Suprapubic skin (tissue), 4 donors: ENCODE results near the gene WNT9B. TPM values are rescaled to one million over a fixed set of nuclear protein-coding genes. Genes with fewer than 3 reads are reported as not detected.
A peak's percentile ranks its signal among the peaks of the same experiment; 100 is the strongest.
"Not testable (repeated sequence)": the region's sequence is repeated elsewhere in the genome, so short reads cannot be mapped to it uniquely, and the experiment has no call there.

Source experiments
- DNase-seq, 2 donors: peaks; one replicate each; pipeline ENCODE4 v3.0.0-alpha.2; 2019; ENCODE audit warnings: low spot score in 2 of 2
- H3K27ac ChIP-seq: fragments of 200-600 bp; sonication (generic); one replicate; pipeline ENCODE4 v1.5.1; 2019
- H3K27me3 ChIP-seq: fragments of 200-600 bp; sonication (generic); one replicate; pipeline ENCODE4 v1.5.1; 2019
- H3K36me3 ChIP-seq: fragments of 200-600 bp; sonication (generic); one replicate; pipeline ENCODE4 v1.5.1; 2019
- H3K4me1 ChIP-seq: fragments of 200-600 bp; sonication (generic); one replicate; pipeline ENCODE4 v1.5.1; 2019
- H3K4me3 ChIP-seq: fragments of 200-600 bp; sonication (generic); one replicate; pipeline ENCODE4 v1.5.1; 2019; ENCODE audit warnings: mild to moderate bottlenecking
- H3K9me3 ChIP-seq: fragments of 200-600 bp; sonication (generic); one replicate; pipeline ENCODE4 v1.5.1; 2019
- CTCF ChIP-seq, 2 donors: fragments of 200-600 bp in 1 of 2; fragments of 450-650 bp in 1 of 2; sonication (generic) in 1 of 2; IDR thresholded peaks; one replicate each; pipeline ENCODE4 v1.5.1; 2016 to 2019; ENCODE audit warnings: antibody characterized with exemption in 2 of 2, mild to moderate bottlenecking in 1 of 2, moderate library complexity in 1 of 2
- EP300 ChIP-seq: sonication (generic); formaldehyde crosslinking; IDR thresholded peaks from one replicate; pipeline ENCODE4 v1.6.1; 2017; ENCODE audit warnings: antibody characterized with exemption
- POLR2A ChIP-seq, 2 donors: fragments of 450-650 bp; IDR thresholded peaks; one replicate each; pipeline ENCODE4 v1.6.1; 2017; ENCODE audit warnings: antibody characterized with exemption in 2 of 2, mild to moderate bottlenecking in 2 of 2, moderate library complexity in 2 of 2
- POLR2AphosphoS5 ChIP-seq, 3 donors: sonication (generic); formaldehyde crosslinking; IDR thresholded peaks; one replicate each; pipeline ENCODE4 v1.6.1; 2017; ENCODE audit warnings: antibody characterized with exemption in 3 of 3
- WGBS: methylation state at CpG from one replicate; pipeline ENCODE4 v1.1.5; 2018; 5-methylcytosine and 5-hydroxymethylcytosine counted together
- total RNA-seq, 4 donors: library from RNA; depleted of rRNA; stranded (reverse); fragments of >200 nt; gene quantifications; one replicate each; pipeline ENCODE4 v1.1.0, GENCODE V29; 2016

The WNT9B gene
- total RNA-seq, 4 donors from 2014 or later: 3.6 to 8.3 (median 4.5) TPM

DNA sequence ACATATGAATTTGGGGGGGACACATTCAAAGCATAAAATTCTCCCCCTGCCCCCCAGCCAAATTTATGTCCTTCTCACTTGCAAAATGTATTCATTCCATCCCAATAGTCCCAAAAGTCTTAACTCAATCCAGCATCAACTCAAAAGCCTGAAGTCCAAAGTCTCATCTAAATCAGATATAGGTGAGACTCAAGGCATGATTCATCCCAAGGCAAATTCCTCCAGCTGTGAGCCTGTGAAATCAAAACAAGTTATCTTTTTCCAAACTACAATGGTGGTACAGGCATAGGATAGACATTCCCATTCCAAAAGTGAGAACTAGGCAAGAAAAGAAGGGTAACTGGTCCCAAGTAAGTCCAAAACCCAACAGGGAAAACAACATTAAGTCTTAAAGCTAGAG lies 65.7 kb downstream of the WNT9B start:
- Histone ChIP-seq H3K9me3 (no peaks in the 10 kb centered on the region), H3K27ac (no peak overlapping the region), H3K4me1 (no peaks in the 10 kb centered on the region), H3K4me3 (no peak overlapping the region), H3K36me3 (no peaks in the 10 kb centered on the region), H3K27me3 (no peaks in the 10 kb centered on the region)
- TF ChIP-seq CTCF (IDR thresholded peaks at IDR 0.05): no peak
- TF ChIP-seq POLR2A (IDR thresholded peaks at IDR 0.05): no peak
- no peak for TF ChIP-seq EP300
- TF ChIP-seq POLR2AphosphoS5 (IDR thresholded peaks at IDR 0.05): no peak
- DNase-seq: no peak

DNA sequence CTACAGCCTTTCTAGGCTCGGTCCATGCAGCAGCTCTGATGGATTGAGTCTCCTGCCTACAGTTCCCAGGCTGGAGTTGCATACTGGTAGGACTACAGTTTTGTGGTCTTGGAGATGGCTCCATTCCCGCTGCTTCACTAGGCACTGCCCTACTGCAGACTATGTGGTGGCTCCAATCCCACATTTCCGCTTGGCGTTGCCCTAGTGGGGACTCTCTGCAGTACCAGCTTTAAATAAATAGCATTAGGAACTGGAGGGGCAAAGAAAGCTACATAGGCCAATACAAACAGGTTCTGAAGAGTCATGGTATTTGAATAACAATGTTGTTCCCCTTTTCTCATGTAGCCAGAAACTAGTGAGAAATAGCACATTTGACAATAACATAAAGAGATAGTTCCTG lies 66.1 kb downstream of the WNT9B start:
- H3K27ac ChIP-seq: no peak overlapping the region
- WGBS: 74% methylated on average over 4 of the region's 4 CpGs
- peaks cover 4% of the 10 kb centered on the region for H3K4me1 ChIP-seq
- no peak overlapping the region for H3K4me3 ChIP-seq
- TF ChIP-seq EP300 (no peak), POLR2AphosphoS5 (IDR thresholded peaks at IDR 0.05) (no peak), CTCF (IDR thresholded peaks at IDR 0.05) (no peak), POLR2A (IDR thresholded peaks at IDR 0.05) (no peak)
- no peaks in the 10 kb centered on the region for H3K27me3 ChIP-seq
- no peaks in the 10 kb centered on the region for H3K36me3 ChIP-seq
- peak in 1 of 2 donors; percentile 15 for DNase-seq
- H3K9me3 ChIP-seq: no peaks in the 10 kb centered on the region

GRCh38 chr17:46921962-46922361 lies 70.6 kb downstream of the WNT9B start:
- H3K9me3 ChIP-seq, DNase-seq, H3K27ac ChIP-seq, H3K27me3 ChIP-seq, H3K36me3 ChIP-seq: not testable (repeated sequence)
- H3K4me3 ChIP-seq: peak overlapping the region; percentile 84
- 86% methylated on average over 4 of the region's 4 CpGs for WGBS
- H3K4me1 ChIP-seq: peaks cover 41% of the 10 kb centered on the region

DNA sequence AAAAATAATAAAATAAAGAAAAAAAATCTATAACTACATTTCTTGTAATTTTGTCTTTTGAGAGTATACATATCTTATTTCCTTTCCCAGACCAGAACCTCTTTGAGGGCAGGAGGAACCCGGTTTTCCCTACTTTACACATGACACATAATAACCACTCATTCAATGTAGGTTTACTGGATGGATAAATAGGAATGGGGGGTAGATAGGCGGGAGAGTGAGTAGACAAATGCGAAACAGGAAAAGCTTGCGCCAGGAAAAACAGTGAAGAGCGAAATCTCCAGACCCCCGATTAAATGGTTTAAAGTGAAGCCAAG lies 71.1 kb downstream of the WNT9B start:
- H3K27me3 ChIP-seq: no peaks in the 10 kb centered on the region
- peak overlapping the region; percentile 95 for H3K27ac ChIP-seq
- no peak for TF ChIP-seq POLR2A (IDR thresholded peaks at IDR 0.05)
- TF ChIP-seq EP300: no peak
- no peak for TF ChIP-seq POLR2AphosphoS5 (IDR thresholded peaks at IDR 0.05)
- no peak for TF ChIP-seq CTCF (IDR thresholded peaks at IDR 0.05)
- no peaks in the 10 kb centered on the region for H3K36me3 ChIP-seq
- DNase-seq: no peak
- peak overlapping the region; percentile 84 for H3K4me3 ChIP-seq
- H3K4me1 ChIP-seq: peaks cover 42% of the 10 kb centered on the region
- WGBS: under 1% methylated on average over 6 of the region's 6 CpGs
- no peaks in the 10 kb centered on the region for H3K9me3 ChIP-seq

GRCh38 chr17:46922804-46923635 lies 71.6 kb downstream of the WNT9B start, which contains the start of gene GOSR2:
Gene GOSR2, plus strand, starts transcription at chr17:46923160. Its CDS starts 33 bp downstream, at chr17:46923193.
- Histone ChIP-seq H3K9me3 (no peaks in the 10 kb centered on the region), H3K27ac (peak within 1 kb of the TSS; percentile 95), H3K36me3 (no peaks in the 10 kb centered on the region), H3K27me3 (no peaks in the 10 kb centered on the region), H3K4me3 (peak within 1 kb of the TSS; percentile 84), H3K4me1 (peaks cover 46% of the 10 kb centered on the region)
- DNase-seq: peak; percentile 92 to 94
- TF ChIP-seq POLR2A (IDR thresholded peaks at IDR 0.05): peak; percentile 58 to 92
- TF ChIP-seq POLR2AphosphoS5 (IDR thresholded peaks at IDR 0.05): peak; percentile 19 to 94 (median 74)
- no peak for TF ChIP-seq CTCF (IDR thresholded peaks at IDR 0.05)
- TF ChIP-seq EP300: no peak
- WGBS: 1% methylated on average over 28 of the region's 52 CpGs
